HepG2 (cell line): ENCODE results near the gene EGFR.

ENCODE experiments used
- CC2D1A ChIP-seq: sonication (generic); formaldehyde crosslinking; IDR thresholded peaks from 2 replicates; pipeline ENCODE4 v1.8.1; 2023; ENCODE audit warnings: mild to moderate bottlenecking, missing genetic modification reagents
- CTCF ChIP-seq: sonication (generic); formaldehyde crosslinking; IDR thresholded peaks from 2 replicates; pipeline ENCODE4 v1.5.0; 2020; ENCODE audit warnings: mild to moderate bottlenecking, missing genetic modification reagents, moderate library complexity
- ELF1 ChIP-seq: sonication (generic); formaldehyde crosslinking; IDR thresholded peaks from 2 replicates; pipeline ENCODE4 v1.4.0; 2020; ENCODE audit warnings: missing genetic modification reagents
- SRF ChIP-seq: IDR thresholded peaks from 2 replicates; pipeline ENCODE4 v1.6.1; 2011; ENCODE audit warnings: mild to moderate bottlenecking, low read depth, low read length, moderate library complexity
- SRY ChIP-seq: sonication (generic); formaldehyde crosslinking; IDR thresholded peaks from 2 replicates; pipeline ENCODE4 v1.8.0; 2022; ENCODE audit warnings: mild to moderate bottlenecking, missing genetic modification reagents
- TBP ChIP-seq: sonication (generic); formaldehyde crosslinking; IDR thresholded peaks from 2 replicates; pipeline ENCODE4 v1.5.0; 2020; ENCODE audit warnings: missing genetic modification reagents
- ZKSCAN1 ChIP-seq: fragments of 150-350 bp; IDR thresholded peaks from 2 replicates; pipeline ENCODE4 v1.6.1; 2014; ENCODE audit warnings: low read length
- ZNF3 ChIP-seq: IDR thresholded peaks from 2 replicates; pipeline ENCODE4 v1.7.0; 2017; ENCODE audit warnings: inconsistent platforms

- no peak for TF ChIP-seq SRY (CRISPR knock-in tag)
- TF ChIP-seq ZNF3 (CRISPR knock-in tag): no peak
- no peak for TF ChIP-seq CTCF (CRISPR knock-in tag)
- TF ChIP-seq ZKSCAN1: no peak
- no peak for TF ChIP-seq ELF1 (CRISPR knock-in tag)
- TF ChIP-seq CC2D1A: no peak
- no peak for TF ChIP-seq TBP (CRISPR knock-in tag)
- TF ChIP-seq SRF: no peak
These were observed 111.0 kb downstream of the EGFR start for GRCh38 chr7:55129541-55130394.
